ENCODE measurements around the gene FBXW4. TPM values are rescaled to one million over a fixed set of nuclear protein-coding genes. Genes with fewer than 3 reads are reported as not detected.

The FBXW4 gene

GRCh38 chr10:101563007-101563406 lies 132.0 kb downstream of the FBXW4 start:
- Histone ChIP-seq H3K23ac (ENCODE audit: low read depth, low read length, poor library complexity) (no peak overlapping the region), H3K4me3 (ENCODE audit: low read length in 2 of 2) (no peak overlapping the region), H3K79me1 (ENCODE audit: low read depth, low read length) (no peaks in the 10 kb centered on the region), H3K4me1 (ENCODE audit: control insufficient read depth in 2 of 2, insufficient read depth in 1 of 2, low read depth in 1 of 2, low read length in 2 of 2) (peaks cover 0 to 7% of the 10 kb centered on the region in 2 donors), H3K14ac (ENCODE audit: low read length) (no peak overlapping the region), H3K9me3 (replicated peaks in 1 of 2; ENCODE audit: control insufficient read depth in 2 of 2, insufficient read depth in 1 of 2, low read depth in 1 of 2, low read length in 2 of 2) (no peaks in the 10 kb centered on the region), H3K27ac (replicated peaks; ENCODE audit: low read length) (no peak overlapping the region), H4K91ac (ENCODE audit: low read depth, low read length, poor library complexity) (no peak overlapping the region), H2BK12ac (ENCODE audit: low read length) (no peak overlapping the region), H3K9ac (ENCODE audit: low read depth, low read length, poor library complexity) (no peak overlapping the region), H2AK5ac (ENCODE audit: low read depth, low read length) (no peak overlapping the region), H3K27me3 (ENCODE audit: control insufficient read depth in 3 of 3, insufficient read depth in 3 of 3, low read depth in 1 of 3, low read length in 3 of 3) (peaks cover 0 to 56% (median 17%) of the 10 kb centered on the region in 3 experiments), H2BK15ac (ENCODE audit: low read length) (no peak overlapping the region), H2BK5ac (ENCODE audit: low read length) (no peak overlapping the region), H2AFZ (ENCODE audit: low read length) (no peak overlapping the region), H4K8ac (ENCODE audit: low read depth, low read length) (no peak overlapping the region), H3K18ac (ENCODE audit: low read length) (peak overlapping the region; percentile 19), H3K4ac (ENCODE audit: low read length) (no peak overlapping the region), H3K36me3 (replicated peaks in 1 of 2; ENCODE audit: control insufficient read depth in 2 of 2, insufficient read depth in 2 of 2, low read length in 2 of 2) (no peaks in the 10 kb centered on the region), H2BK120ac (ENCODE audit: low read depth, low read length) (no peak overlapping the region), H3K4me2 (ENCODE audit: insufficient read depth, low read length, poor library complexity, severe bottlenecking) (no peak overlapping the region)
- no CpG with 5 or more reads among the region's 3 CpGs for WGBS, 2 donors (ENCODE audit: extremely low coverage in 2 of 2, insufficient read length in 2 of 2, insufficient replicate concordance in 1 of 2)
- no peak for DNase-seq (ENCODE audit: low spot score)

- no peak overlapping the region for H4K91ac ChIP-seq (ENCODE audit: low read depth, low read length, poor library complexity)
- H3K79me1 ChIP-seq (ENCODE audit: low read depth, low read length): no peaks in the 10 kb centered on the region
- WGBS, 2 donors (ENCODE audit: extremely low coverage in 2 of 2, insufficient read length in 2 of 2, insufficient replicate concordance in 1 of 2): no CpG with 5 or more reads among the region's 5 CpGs
- no peaks in the 10 kb centered on the region for H3K36me3 ChIP-seq (replicated peaks in 1 of 2; ENCODE audit: control insufficient read depth in 2 of 2, insufficient read depth in 2 of 2, low read length in 2 of 2)
- H3K23ac ChIP-seq (ENCODE audit: low read depth, low read length, poor library complexity): no peak overlapping the region
- no peak overlapping the region for H3K9ac ChIP-seq (ENCODE audit: low read depth, low read length, poor library complexity)
- peaks cover 0 to 48% (median 12%) of the 10 kb centered on the region in 3 experiments for H3K27me3 ChIP-seq (ENCODE audit: control insufficient read depth in 3 of 3, insufficient read depth in 3 of 3, low read depth in 1 of 3, low read length in 3 of 3)
- H3K4me1 ChIP-seq (ENCODE audit: control insufficient read depth in 2 of 2, insufficient read depth in 1 of 2, low read depth in 1 of 2, low read length in 2 of 2): peaks cover 0 to 7% of the 10 kb centered on the region in 2 donors
- H3K4me3 ChIP-seq (ENCODE audit: low read length in 2 of 2): no peak overlapping the region
- no peak overlapping the region for H2AFZ ChIP-seq (ENCODE audit: low read length)
- H4K8ac ChIP-seq (ENCODE audit: low read depth, low read length): no peak overlapping the region
- H2BK5ac ChIP-seq (ENCODE audit: low read length): no peak overlapping the region
- no peak overlapping the region for H2BK15ac ChIP-seq (ENCODE audit: low read length)
- H3K27ac ChIP-seq (replicated peaks; ENCODE audit: low read length): no peak overlapping the region
- no peak overlapping the region for H2BK120ac ChIP-seq (ENCODE audit: low read depth, low read length)
- no peak overlapping the region for H2BK12ac ChIP-seq (ENCODE audit: low read length)
- no peak overlapping the region for H3K4ac ChIP-seq (ENCODE audit: low read length)
- H3K9me3 ChIP-seq (replicated peaks in 1 of 2; ENCODE audit: control insufficient read depth in 2 of 2, insufficient read depth in 1 of 2, low read depth in 1 of 2, low read length in 2 of 2): no peaks in the 10 kb centered on the region
- H3K4me2 ChIP-seq (ENCODE audit: insufficient read depth, low read length, poor library complexity, severe bottlenecking): no peak overlapping the region
- H3K18ac ChIP-seq (ENCODE audit: low read length): no peak overlapping the region
- peak overlapping the region; percentile 42 for H2AK5ac ChIP-seq (ENCODE audit: low read depth, low read length)
- no peak for DNase-seq (ENCODE audit: low spot score)
- H3K14ac ChIP-seq (ENCODE audit: low read length): no peak overlapping the region
Observed at GRCh38 chr10:101562231-101562630, 132.7 kb downstream of the FBXW4 start.

- peak overlapping the region; percentile 16 for H3K18ac ChIP-seq (ENCODE audit: low read length)
- H2AFZ ChIP-seq (ENCODE audit: low read length): no peak overlapping the region
- no peaks in the 10 kb centered on the region for H3K79me1 ChIP-seq (ENCODE audit: low read depth, low read length)
- H2BK15ac ChIP-seq (ENCODE audit: low read length): peak overlapping the region; percentile 49
- peaks cover 0 to 3% of the 10 kb centered on the region in 2 donors for H3K4me1 ChIP-seq (ENCODE audit: control insufficient read depth in 2 of 2, insufficient read depth in 1 of 2, low read depth in 1 of 2, low read length in 2 of 2)
- peak overlapping the region; percentile 83 for H2AK5ac ChIP-seq (ENCODE audit: low read depth, low read length)
- peaks cover 0 to 2% of the 10 kb centered on the region in 2 donors for H3K9me3 ChIP-seq (replicated peaks in 1 of 2; ENCODE audit: control insufficient read depth in 2 of 2, insufficient read depth in 1 of 2, low read depth in 1 of 2, low read length in 2 of 2)
- no peak overlapping the region for H3K4me2 ChIP-seq (ENCODE audit: insufficient read depth, low read length, poor library complexity, severe bottlenecking)
- peak overlapping the region; percentile 13 for H3K14ac ChIP-seq (ENCODE audit: low read length)
- no peaks in the 10 kb centered on the region for H3K36me3 ChIP-seq (replicated peaks in 1 of 2; ENCODE audit: control insufficient read depth in 2 of 2, insufficient read depth in 2 of 2, low read length in 2 of 2)
- H3K27me3 ChIP-seq (ENCODE audit: control insufficient read depth in 3 of 3, insufficient read depth in 3 of 3, low read depth in 1 of 3, low read length in 3 of 3): peaks cover 0 to 39% (median 4%) of the 10 kb centered on the region in 3 experiments
- no peak overlapping the region for H3K4me3 ChIP-seq (ENCODE audit: low read length in 2 of 2)
- peak overlapping the region; percentile 64 for H3K9ac ChIP-seq (ENCODE audit: low read depth, low read length, poor library complexity)
- no peak for DNase-seq (ENCODE audit: low spot score)
- no peak overlapping the region for H4K91ac ChIP-seq (ENCODE audit: low read depth, low read length, poor library complexity)
- no peak overlapping the region for H2BK120ac ChIP-seq (ENCODE audit: low read depth, low read length)
- H3K27ac ChIP-seq (replicated peaks; ENCODE audit: low read length): no peak overlapping the region
- H3K4ac ChIP-seq (ENCODE audit: low read length): peak overlapping the region; percentile 60
- H4K8ac ChIP-seq (ENCODE audit: low read depth, low read length): no peak overlapping the region
- peak overlapping the region; percentile 34 for H2BK5ac ChIP-seq (ENCODE audit: low read length)
- H2BK12ac ChIP-seq (ENCODE audit: low read length): no peak overlapping the region
- no CpG with 5 or more reads among the region's 15 CpGs for WGBS, 2 donors (ENCODE audit: extremely low coverage in 2 of 2, insufficient read length in 2 of 2, insufficient replicate concordance in 1 of 2)
- H3K23ac ChIP-seq (ENCODE audit: low read depth, low read length, poor library complexity): no peak overlapping the region
Observed at GRCh38 chr10:101561068-101561915, 133.7 kb downstream of the FBXW4 start.

Small RNAs within 50 kb of the gene (small RNA-seq; reads per million reads assigned to genes)
- gene MIR3158-1 (ENCODE audit: insufficient read depth): not detected
- not detected for gene RNU6-1165P (ENCODE audit: insufficient read depth)

All from neuronal stem cell (in vitro differentiated cells).